ENCODE measurements around the gene PAK3.

Gene PAK3

DNA sequence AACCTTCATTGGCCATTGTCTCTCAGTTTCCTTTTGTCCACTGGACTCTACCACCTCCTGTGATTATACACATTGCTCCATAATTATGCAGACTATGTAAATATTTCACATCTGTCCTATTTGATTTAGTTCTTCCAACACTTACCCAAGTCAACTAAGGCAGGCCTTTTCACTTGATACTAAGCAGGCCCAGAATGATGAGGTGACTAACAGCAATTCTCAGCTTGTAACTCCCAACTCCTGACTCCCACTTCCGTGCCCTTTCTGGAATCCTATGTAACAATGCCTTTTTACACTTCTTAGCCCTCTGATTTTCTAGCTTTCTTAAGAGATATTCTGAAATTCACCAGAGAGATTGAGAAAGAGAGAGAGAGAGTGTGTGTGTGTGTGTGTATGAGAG is 6.6 kb downstream of the PAK3 start:
- no peak overlapping the region for H3K27ac ChIP-seq
- in situ Hi-C loops (cut with HindIII; ENCODE audit: low pct_ligation_motif_present, low sequenced_read_pairs): no loop called here
- no peak overlapping the region for H3K4me3 ChIP-seq (ENCODE audit: low read depth, low read length)
- DNase-seq: no peak
- no peaks in the 10 kb centered on the region for H3K27me3 ChIP-seq (replicated peaks)
- H3K36me3 ChIP-seq (replicated peaks): no peaks in the 10 kb centered on the region
- TF ChIP-seq, protein P1, sequence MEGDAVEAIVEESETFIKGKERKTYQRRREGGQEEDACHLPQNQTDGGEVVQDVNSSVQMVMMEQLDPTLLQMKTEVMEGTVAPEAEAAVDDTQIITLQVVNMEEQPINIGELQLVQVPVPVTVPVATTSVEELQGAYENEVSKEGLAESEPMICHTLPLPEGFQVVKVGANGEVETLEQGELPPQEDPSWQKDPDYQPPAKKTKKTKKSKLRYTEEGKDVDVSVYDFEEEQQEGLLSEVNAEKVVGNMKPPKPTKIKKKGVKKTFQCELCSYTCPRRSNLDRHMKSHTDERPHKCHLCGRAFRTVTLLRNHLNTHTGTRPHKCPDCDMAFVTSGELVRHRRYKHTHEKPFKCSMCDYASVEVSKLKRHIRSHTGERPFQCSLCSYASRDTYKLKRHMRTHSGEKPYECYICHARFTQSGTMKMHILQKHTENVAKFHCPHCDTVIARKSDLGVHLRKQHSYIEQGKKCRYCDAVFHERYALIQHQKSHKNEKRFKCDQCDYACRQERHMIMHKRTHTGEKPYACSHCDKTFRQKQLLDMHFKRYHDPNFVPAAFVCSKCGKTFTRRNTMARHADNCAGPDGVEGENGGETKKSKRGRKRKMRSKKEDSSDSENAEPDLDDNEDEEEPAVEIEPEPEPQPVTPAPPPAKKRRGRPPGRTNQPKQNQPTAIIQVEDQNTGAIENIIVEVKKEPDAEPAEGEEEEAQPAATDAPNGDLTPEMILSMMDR (IDR thresholded peaks at IDR 0.05; ENCODE audit: low read depth, low read length, missing control alignments): no peak

DNA sequence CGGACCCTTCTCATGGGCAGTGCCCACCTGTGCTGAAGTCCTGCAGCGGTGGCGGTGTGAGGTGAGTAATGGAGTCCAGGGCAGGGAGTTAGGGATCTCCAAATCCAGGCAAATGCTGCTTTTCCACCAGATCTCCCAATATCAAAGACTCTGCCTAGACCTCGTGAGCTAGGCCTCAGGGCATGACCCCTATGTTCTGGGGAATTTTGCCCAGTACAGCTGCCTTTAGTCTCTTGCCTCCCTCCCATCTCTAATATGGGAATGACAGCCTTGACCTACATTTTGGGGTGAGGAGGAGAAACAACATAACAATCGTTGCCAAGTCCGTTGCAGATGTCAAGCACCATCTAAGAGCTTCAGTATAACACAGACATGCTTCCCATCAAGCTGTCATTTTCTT is 7.3 kb downstream of the PAK3 start:
- in situ Hi-C loops (cut with HindIII; ENCODE audit: low pct_ligation_motif_present, low sequenced_read_pairs): no loop called here
- TF ChIP-seq, protein P1 (IDR thresholded peaks at IDR 0.05; ENCODE audit: low read depth, low read length, missing control alignments): no peak
- Histone ChIP-seq H3K4me3 (ENCODE audit: low read depth, low read length) (no peak overlapping the region), H3K36me3 (replicated peaks) (no peaks in the 10 kb centered on the region), H3K27ac (no peak overlapping the region), H3K27me3 (replicated peaks) (no peaks in the 10 kb centered on the region)
- no peak for DNase-seq

DNA sequence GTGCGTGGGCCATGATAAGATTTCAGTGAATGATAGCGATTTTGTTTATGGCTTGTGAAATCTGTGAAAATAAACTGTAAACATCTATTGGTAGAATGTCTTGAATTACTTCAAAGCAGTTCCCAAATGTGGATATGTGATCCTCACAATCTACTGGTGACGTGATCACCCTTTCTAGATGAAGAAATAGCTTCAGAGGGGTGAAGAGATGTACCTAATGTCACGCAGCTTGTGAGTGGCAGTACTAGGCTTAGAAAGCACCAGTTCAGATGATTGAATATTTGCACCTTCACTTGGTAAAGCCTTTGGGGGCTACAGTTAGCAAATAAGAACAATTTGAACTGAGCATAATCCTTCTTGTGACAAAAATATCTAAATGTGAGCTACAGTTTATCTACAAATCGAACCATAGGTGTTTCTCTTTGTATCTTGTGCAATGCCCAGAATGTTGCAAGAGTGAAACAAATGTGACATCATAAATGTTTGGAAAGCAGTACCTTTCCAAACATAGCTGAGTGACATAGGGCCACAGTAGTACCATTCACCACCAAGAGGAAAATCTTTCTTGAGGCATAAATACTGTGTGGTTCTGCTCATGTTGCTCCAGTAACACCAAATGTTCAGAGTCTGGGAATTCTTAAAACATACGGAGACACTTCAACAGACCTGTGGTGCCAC is 14.2 kb downstream of the PAK3 start:
- Histone ChIP-seq H3K36me3 (replicated peaks) (no peaks in the 10 kb centered on the region), H3K27ac (no peak overlapping the region), H3K27me3 (replicated peaks) (no peaks in the 10 kb centered on the region), H3K4me3 (ENCODE audit: low read depth, low read length) (no peak overlapping the region)
- in situ Hi-C loops (cut with HindIII; ENCODE audit: low pct_ligation_motif_present, low sequenced_read_pairs): no loop called here
- no peak for DNase-seq
- TF ChIP-seq, protein P1 (IDR thresholded peaks at IDR 0.05; ENCODE audit: low read depth, low read length, missing control alignments): no peak

DNA sequence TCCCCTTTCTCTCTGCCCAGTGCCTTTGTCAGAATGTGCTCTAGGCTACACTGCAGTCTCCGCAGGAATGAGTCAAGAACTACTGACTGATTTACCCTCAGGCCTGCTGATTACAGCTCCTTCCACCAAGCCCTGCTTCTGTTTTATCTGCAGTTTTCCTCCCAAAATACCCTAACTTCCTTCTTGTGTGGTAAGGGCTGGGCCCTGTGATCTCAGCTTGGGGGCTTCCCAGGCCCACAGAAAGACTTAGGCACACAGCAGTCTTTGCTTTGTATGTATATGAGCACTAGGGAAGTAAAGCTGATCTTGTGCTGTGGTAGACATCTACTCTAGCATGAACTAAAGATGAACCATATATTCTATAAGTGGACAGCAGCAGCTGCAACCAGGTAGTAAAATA is 18.8 kb downstream of the PAK3 start:
- Histone ChIP-seq H3K27ac (no peak overlapping the region), H3K4me3 (ENCODE audit: low read depth, low read length) (no peak overlapping the region), H3K36me3 (replicated peaks) (no peaks in the 10 kb centered on the region), H3K27me3 (replicated peaks) (no peaks in the 10 kb centered on the region)
- no peak for DNase-seq
- TF ChIP-seq, protein P1 (IDR thresholded peaks at IDR 0.05; ENCODE audit: low read depth, low read length, missing control alignments): no peak
- in situ Hi-C loops (cut with HindIII; ENCODE audit: low pct_ligation_motif_present, low sequenced_read_pairs): no loop called here

DNA sequence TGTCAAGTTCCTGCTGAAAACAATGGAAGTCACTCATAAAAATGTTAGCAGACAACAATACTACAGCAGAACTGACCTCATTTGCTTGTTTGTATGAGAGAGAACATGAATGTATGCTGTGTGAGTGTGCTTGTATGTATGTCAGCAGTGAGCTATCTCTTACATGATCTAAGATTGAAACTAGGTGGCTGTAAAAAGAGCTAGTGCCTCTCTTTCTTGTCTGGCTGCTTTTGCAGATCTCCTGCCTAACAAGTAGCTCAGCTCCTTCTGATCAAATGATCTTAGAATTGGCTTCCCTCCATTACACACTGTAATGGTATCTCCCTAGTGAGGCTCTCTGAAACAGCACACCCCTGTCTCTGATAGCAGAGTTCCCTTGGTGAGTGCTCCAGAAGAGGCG is 20.7 kb downstream of the PAK3 start:
- Histone ChIP-seq H3K36me3 (replicated peaks) (no peaks in the 10 kb centered on the region), H3K27ac (no peak overlapping the region), H3K4me3 (ENCODE audit: low read depth, low read length) (no peak overlapping the region), H3K27me3 (replicated peaks) (no peaks in the 10 kb centered on the region)
- no peak for DNase-seq
- TF ChIP-seq, protein P1 (IDR thresholded peaks at IDR 0.05; ENCODE audit: low read depth, low read length, missing control alignments): no peak
- in situ Hi-C loops (cut with HindIII; ENCODE audit: low pct_ligation_motif_present, low sequenced_read_pairs): no loop called here

DNA sequence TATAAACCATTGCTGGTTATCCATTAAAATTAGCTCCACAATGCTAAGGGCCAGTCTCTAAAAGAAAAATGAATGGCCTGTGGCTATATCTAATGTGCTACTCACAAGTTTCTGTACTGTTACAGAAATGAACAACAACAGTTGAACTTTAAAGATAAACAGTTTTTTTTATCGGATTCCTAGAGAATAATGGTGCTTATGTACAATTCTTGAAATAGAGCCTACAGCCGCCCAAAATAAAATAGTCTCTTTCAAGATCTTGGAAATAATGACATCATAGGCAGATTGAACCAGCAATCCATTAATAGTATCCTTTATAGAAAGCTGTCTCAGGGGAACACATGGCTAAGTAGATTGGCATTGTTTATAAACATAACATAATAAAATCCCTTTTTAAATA is 23.4 kb downstream of the PAK3 start:
- H3K27ac ChIP-seq: no peak overlapping the region
- in situ Hi-C loops (cut with HindIII; ENCODE audit: low pct_ligation_motif_present, low sequenced_read_pairs): no loop called here
- no peaks in the 10 kb centered on the region for H3K27me3 ChIP-seq (replicated peaks)
- TF ChIP-seq, protein P1 (IDR thresholded peaks at IDR 0.05; ENCODE audit: low read depth, low read length, missing control alignments): no peak
- no peaks in the 10 kb centered on the region for H3K36me3 ChIP-seq (replicated peaks)
- no peak for DNase-seq
- no peak overlapping the region for H3K4me3 ChIP-seq (ENCODE audit: low read depth, low read length)

Data from brain microvascular endothelial cell (primary cell).